HG03520 (cell line): ENCODE measurements around the gene MAP3K1.
"Not testable (repeated sequence)": the region's sequence is repeated elsewhere in the genome, so short reads cannot be mapped to it uniquely, and the experiment has no call there.

Experiments used
- ATAC-seq: cut with Tn5 transposase; IDR thresholded peaks from one replicate; pipeline ENCODE4 v1.9.1; 2021; ENCODE audit warnings: mild to moderate bottlenecking, moderate library complexity; ENCODE audit not compliant: unreplicated experiment

Gene MAP3K1

GRCh38 chr5:56815658-56816545, 553 bp downstream of the MAP3K1 start:
- ATAC-seq, result peak; percentile 23

- ATAC-seq, result peak; percentile 35
Observed at GRCh38 chr5:56816546-56817081, 1.3 kb downstream of the MAP3K1 start.

DNA sequence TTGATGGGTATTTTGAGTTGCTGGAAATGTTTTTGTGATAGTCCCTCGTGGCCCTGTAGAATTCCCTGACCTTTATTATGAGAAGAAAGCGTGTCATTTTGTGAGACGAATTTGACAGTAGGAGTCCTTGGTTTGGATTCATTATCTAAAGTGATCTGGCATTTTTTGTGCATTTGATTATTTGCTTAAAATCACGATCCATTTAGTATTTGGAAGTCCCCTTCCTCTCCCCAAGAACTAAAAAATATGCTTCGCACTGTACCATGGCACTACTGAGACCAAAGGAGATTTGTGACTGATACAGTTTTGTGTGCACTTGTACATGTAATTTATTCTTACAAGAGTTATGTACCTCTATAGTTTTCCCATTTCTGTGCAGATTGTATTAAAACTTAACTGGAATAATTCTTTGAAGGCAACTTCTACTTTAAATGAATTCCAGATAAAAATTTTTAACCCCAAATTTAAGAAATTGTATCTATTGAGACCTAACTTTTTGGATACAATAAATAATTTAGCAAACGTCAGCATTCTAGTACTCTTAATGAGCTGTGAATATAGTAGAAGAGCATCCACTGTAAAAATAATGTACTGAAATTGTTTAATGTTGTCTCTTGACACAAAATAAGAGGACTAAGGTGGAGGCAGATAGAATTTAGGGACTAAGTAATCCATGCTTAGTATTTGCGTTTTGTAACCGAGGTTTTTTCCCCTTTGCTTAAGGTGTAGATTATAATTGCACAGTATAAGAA, 2.1 kb downstream of the MAP3K1 start:
- no peak for ATAC-seq

GRCh38 chr5:56818450-56819037, 3.2 kb downstream of the MAP3K1 start:
- ATAC-seq, result no peak

- no peak for ATAC-seq
Observed at GRCh38 chr5:56819060-56819881, 3.9 kb downstream of the MAP3K1 start.

- not testable (repeated sequence) for ATAC-seq
Observed at GRCh38 chr5:56821868-56822267, 6.5 kb downstream of the MAP3K1 start.

- no peak for ATAC-seq
Observed at GRCh38 chr5:56822981-56823380, 7.6 kb downstream of the MAP3K1 start.

DNA sequence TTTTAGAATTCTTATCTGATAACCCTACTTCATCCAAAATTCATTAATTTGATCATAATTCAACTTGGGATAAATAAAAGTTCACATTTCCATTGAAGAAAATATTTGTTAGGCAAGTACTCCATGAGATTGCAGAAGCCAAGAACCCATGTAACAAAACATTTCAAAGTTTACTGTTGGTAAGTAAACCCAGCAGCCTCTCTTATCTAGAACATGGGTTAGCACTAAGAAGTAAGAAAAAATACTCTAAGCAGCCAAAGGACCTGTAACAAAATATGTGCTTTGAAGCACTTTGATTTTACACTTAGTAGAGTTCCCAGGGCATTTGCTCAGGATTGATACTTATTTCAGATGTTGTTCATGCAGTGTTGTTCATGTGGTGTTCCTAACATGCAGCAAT, 8.7 kb downstream of the MAP3K1 start:
- ATAC-seq, result no peak

GRCh38 chr5:56825222-56825824, 10.0 kb downstream of the MAP3K1 start:
- no peak for ATAC-seq

GRCh38 chr5:56827049-56827448, 11.7 kb downstream of the MAP3K1 start:
- ATAC-seq, result no peak

DNA sequence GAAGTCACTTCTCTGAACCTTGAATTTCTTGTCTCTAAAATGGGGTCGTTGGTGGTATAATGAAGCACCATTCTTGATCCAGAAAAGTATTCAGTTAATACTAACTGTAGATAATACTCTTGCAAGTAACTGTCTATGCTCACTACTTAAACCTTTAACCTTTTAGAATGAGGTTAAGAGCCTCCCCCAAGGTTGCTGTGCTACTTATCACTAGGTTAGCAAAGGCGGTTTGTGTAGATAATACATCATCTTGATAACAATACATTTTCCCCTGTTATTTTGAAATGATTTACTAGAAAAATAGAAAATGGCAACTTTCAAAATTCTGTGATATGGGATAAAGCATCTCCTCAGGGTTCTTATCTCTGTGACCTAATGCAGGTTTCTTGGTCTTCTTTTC, 12.6 kb downstream of the MAP3K1 start:
- no peak for ATAC-seq

DNA sequence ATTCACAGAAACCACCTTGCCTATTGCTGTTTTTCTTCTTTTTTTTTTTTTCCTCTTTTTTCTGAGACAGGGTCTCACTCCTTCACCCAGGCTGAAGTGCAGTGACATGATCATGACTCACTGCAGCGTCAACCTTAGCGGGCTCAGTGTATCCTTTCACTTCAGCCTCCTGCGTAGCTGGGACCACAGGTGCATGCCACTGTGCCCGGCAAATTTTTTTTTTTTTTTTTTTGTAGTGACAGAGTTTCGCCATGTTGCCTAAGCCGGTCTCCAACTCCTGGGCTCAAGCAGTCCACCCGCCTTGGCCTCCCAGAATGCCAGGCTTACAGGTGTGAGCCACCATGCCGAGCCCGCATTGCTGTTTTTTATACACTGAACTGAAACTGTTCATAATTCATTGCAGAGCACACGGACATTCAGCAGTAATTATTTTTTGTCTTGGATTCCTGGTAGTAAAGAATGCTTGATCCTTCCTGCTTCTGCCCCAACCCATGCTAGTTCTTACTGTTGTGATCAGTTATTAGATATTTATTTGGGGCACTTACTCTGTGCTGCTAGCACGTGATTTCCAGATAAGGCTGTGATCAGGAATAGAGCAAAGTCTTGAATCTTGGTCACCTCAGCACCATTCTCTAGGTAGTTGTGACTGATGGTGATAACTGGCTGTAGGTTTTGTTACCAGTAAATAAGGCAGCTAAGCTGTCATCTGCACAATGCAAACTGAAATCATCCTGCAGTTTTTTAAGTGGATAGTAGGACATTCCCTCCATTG, 14.0 kb downstream of the MAP3K1 start:
- ATAC-seq, result no peak

- no peak for ATAC-seq
Observed at GRCh38 chr5:56831773-56832172, 16.4 kb downstream of the MAP3K1 start.

- no peak for ATAC-seq
Observed at GRCh38 chr5:56833325-56833724, 18.0 kb downstream of the MAP3K1 start.

DNA sequence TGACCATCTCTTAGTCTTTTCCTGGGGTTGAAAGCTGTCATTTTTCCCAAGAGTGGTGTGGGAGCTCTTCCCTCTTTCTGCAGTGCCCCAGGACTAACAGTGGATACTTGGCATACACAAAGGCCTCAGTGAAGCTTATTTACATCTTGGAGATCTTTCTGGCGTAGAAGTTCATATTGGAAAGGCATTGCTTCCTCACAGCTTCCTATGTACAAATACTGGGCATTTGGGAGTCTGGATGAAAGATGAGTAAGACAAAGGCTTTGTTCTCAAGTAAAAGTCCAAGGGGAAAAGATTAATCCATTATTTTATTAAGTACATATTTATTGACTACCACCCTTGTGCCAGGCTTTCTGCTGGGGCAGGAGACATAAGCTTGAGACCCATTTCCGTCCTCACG, 22.0 kb downstream of the MAP3K1 start:
- ATAC-seq, result no peak

DNA sequence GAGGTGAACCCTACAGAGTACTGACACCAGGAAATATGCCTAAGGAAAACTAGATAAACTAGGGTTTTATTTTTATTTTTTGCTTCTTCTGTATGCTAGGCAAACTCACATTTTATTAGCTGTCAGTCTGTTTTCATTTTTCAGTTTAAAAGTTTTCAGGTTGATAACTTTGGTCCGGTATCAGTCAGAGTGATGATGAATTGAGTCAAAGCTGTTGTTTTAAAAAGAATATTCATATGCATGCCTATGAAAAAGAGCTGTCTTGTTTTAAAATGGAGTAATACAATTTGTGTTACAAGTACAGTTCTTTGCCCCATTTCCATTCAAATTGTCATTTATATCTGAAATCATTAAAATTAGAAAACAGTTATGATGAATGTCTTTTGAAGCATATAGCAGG, 22.6 kb downstream of the MAP3K1 start:
- no peak for ATAC-seq

DNA sequence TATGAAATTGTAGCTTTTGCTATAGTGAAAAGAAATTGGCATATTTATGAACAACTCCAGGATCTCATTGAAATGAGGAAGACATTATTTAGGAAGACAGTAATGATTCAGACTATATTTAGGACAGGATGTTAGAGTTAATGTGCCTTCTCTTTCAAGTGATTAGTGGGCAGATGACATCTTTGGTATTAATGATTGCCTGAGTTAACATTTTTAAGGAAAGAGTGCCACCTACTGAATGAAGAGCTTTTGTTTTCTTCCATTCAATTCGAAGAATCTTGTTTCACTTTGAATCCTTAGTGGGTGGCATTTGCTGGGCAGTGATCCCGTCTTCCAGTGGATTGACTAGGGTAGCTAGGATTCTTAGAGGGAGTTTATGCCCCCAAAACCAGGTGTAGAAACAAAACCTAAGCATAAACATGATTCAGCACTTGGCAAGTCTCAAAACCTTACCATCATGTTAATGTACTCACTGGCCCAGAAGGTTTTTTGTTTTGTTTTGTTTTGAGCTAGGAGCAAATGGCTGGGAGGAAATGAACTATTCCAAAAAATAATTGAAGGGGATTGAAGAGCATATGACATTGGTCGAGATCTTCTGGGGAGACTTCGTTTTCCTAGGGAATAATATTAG, 23.2 kb downstream of the MAP3K1 start:
- no peak for ATAC-seq

DNA sequence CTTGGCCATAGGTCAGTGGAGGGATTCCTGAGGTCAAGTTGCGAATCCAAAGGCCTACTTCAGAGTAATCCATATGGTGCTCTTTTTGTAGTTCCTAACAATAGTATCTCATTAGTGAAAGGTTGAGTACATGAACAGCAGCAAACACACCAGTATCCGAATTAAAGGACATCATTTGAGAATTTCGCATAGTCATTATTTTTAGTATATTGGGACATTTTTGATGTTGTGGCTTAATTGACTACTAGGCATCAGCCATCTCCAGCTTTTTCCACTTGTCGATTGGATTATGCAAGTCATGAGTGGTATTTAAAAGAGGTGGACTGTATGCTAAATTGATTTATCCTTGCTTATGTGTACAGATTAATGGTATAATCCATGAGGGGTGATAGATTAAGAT, 23.7 kb downstream of the MAP3K1 start:
- ATAC-seq, result no peak

DNA sequence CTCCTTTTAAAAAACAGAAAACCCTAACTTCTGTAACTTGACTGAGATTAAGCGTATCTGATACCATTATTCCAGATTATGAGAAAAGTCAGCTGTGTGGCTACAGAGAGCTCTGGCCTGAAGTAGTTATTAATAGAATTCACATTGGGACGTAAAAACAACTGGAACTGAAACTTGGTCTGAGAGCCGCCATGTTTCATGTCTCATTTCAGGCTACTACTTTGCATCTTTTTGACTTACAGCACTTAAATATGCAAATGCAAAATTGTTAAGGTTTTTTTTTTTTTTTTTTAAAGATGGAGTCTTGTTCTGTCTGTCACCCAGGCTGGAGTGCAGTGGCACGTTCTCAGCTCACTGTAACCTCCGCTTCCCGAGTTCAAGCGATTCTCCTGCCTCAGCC, 25.2 kb downstream of the MAP3K1 start:
- ATAC-seq, result no peak
